ENCODE results near the gene LIPF. TPM values are rescaled to one million over a fixed set of nuclear protein-coding genes. Genes with fewer than 3 reads are reported as not detected.
"Not testable (repeated sequence)": the region's sequence is repeated elsewhere in the genome, so short reads cannot be mapped to it uniquely, and the experiment has no call there.

The LIPF gene
- total RNA-seq, 1 donor from 2014 or later, result not detected

GRCh38 chr10:88676283-88677060 is 12.2 kb downstream of the LIPF start:
- DNase-seq, result no peak

DNA sequence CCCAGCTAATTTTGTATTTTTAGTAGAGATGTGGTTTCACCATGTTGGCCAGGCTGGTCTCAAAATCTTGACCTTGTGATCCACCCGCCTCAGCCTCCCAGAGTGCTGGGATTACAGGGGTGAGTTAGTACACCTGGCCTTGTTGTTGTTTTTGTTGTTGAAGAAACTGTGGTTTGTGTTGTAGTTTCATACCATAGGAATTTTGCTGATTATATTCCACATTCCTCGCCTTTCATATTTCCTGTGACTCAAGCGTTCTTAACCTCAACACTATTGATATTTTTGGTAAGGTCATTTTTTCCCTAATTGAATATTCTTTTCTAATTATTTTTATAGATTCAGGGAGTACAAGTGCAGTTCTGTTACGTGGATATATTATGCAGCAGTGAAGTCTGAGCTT is 16.7 kb downstream of the LIPF start:
- DNase-seq, result no peak

DNA sequence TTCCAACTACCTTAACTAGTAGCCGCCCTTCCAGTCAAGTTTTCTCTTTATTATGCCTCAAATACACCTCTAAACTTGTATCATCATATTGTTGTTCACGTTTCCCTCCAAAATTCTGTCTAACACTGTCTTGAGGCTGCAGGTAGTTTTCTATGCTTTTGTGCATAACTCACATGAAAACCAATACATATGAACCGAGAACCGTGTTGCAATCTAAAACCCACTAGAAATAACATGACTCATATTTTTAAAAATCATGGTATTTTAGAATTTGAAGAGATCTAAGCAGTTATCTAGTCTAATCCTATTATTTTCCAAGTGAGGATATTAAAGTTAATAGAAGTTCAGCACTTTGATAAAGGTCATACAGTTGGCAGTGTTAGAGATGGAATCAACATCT is 18.2 kb downstream of the LIPF start:
- no peak for DNase-seq

GRCh38 chr10:88687853-88688467 is 23.7 kb downstream of the LIPF start:
- no peak for DNase-seq

- no peak for DNase-seq
Observed at GRCh38 chr10:88689366-88689765, 25.1 kb downstream of the LIPF start.

DNA sequence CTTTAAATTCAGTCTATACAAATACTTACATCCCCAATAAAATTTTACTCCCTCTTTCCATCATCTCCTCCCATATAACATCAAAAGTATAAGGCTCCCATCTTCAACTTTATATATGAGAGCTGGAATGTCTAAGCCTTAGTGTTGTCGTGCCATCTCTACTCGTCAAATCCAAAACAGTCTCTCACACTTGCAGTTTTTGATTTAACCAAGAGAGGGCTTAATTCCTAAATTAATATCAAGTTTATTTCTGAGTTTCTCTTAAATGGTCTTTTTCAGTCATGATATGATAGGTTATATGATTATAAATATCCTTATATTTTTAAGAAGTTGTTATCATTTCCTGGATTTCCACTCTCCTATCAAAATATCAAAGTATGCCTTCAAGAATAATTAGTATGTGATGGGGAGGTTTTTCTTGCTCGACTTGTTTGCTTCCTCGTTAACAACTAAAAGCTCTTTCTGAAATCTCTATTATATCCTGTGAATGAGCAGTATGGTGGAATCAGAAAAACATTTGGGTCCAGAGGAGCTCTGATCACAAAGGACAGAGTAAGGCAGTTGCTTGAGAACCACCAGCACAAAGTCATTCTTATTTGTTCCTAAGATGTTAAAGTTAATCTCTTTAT is 29.3 kb downstream of the LIPF start:
- no peak for DNase-seq

DNA sequence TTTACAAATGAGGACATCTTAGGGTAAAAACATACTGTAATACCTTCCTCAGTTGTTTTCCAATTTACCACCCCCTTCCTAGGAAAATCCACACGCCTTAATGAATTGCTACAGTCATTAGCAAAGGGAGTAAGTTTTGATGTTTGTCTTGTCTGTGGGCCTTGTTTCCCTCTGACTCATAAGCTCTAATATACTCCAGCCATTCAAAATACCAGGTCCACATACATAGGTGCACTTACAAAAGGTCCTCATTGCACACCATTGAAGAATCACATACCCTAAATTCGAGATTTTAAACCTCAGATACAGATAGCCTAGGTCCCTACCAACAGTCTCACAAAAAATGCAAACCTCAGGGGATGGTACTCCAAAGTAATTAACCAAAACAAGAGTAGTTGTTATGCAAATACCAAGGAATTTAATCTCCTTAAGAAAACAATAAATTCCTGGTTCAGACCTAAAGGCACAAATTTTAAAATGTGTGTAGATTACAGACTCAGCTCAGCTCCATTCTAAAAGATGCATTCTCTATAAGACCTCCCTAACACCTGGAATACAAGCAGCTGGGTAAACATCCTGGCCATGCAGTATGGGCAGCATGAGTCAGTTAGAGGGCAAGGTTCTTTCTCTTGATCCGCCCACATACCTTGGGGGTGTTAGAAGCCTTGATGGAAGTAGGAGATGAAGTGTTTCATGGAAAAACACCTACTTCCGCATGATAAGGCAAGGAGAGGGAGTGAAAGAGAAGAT is 38.8 kb downstream of the LIPF start:
- no peak for DNase-seq

DNA sequence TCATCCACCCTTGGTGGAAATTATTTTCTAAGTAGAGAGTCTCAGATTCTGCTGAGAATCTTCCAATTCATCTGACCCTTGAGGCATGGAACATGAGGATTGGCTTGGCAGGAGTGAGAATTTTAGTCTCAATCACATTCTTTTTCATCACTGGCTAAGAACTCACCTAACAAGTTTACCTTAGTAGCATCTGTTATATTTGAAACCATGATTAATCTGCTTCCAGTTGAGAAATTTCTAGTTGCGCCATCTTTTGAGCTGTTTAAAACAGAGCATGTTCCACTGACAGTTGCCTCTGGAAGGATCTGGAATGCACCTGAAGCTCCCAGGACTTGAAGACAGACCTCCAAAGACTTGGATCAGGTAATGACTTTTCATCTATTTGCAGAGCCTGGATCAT is 41.7 kb downstream of the LIPF start, which contains the start of gene LIPK:
Gene LIPK, plus strand, starts transcription at position 292 of the 400 bp plus-strand sequence. CDS start 18,295 bp downstream, outside the sequence.
- no peak for DNase-seq

DNA sequence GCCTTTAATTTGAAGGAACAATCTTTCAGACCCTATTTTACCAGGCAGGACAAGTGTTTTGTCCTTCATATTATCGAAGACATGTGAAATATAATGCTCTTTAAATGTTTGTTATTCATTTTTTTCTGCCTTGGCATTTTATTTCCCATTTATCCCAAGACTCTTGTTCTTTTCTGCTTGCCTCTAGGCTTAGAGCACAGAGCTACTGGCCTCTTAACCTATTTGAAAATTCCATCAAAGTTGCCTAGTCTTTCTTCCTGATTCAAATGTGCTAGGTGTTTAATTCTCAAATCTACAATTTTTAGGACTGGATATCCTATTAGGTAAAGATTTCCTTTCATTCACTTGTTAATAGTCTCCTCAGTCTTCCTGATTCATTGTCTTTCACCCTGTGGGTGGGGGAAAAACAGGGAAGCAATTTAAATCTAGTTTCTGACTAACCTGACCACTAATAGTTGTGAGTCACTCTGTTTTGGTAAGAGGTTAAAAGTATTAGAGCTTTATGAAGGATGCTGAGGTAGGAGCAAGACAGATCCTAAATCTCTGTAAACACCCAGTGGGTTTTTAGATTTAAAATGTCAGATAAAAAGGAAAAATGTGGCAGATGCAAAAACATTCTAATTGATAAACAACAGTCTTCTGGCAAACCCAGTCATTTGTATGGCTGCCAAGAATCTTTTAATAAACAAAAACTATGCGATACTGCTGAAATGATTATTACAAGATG is 43.4 kb downstream of the LIPF start:
- no peak for DNase-seq

- DNase-seq, result not testable (repeated sequence)
Observed at GRCh38 chr10:88709361-88709760, 45.1 kb downstream of the LIPF start.

DNA sequence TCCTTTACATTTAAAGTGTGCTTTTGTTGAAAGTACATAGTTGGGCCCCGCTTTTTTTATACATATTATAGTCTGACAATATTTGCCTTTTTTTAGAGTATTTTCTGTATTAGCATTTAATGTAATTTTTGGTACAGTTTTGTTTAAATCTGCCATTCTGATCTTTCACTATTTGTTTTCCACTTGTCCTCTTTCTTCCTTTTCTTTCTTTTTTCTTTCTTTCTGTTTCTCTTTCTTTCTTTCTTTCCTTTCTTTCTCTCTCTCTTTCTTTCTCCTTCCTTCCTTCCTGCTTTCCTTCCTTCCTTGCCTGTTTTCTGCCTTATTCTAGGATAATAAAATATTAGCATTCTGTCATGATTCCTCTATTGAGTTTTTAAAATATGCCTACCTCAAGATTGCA is 51.3 kb downstream of the LIPF start:
- DNase-seq, result no peak

DNA sequence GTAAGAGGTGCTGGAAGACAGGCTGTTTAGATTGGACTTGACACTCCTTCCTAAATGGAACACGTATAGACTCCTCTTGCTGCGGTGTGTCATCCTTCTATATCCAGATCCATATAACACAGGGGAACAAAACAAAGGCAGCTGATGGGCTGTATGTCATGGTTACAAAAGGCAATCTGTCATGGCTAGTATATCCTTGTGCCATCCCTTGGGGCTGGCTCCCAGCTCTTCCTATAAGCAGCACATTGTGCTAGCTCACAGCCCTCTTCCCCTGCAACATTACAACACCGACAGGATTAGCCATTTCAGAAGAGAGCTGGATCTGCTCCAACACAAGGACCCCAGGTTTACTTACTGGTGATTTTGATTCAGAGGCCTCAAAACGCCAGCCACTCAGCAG is 57.1 kb downstream of the LIPF start:
- DNase-seq, result no peak

- DNase-seq, result no peak
Observed at GRCh38 chr10:88725798-88726197, 61.6 kb downstream of the LIPF start.

- no peak for DNase-seq
Observed at GRCh38 chr10:88728107-88728763, 64.0 kb downstream of the LIPF start.

Other genes starting within 250 kb of the LIPF start
- 2.8 TPM for gene RNLS, start 81.1 kb upstream of the LIPF start, total RNA-seq
- 3.4 TPM for gene LIPJ, start 77.7 kb upstream of the LIPF start, total RNA-seq
- not detected for gene LIPK, start 41.8 kb downstream of the LIPF start, total RNA-seq
- not detected for gene LIPN, start 95.6 kb downstream of the LIPF start, total RNA-seq
- gene LIPM, start 138.3 kb downstream of the LIPF start, total RNA-seq, result not detected
- gene ANKRD22, start 187.4 kb downstream of the LIPF start, total RNA-seq, result 0.16 TPM
- 7.8 TPM for gene STAMBPL1, start 215.8 kb downstream of the LIPF start, total RNA-seq